Activated CD8-positive, alpha-beta T cell treated with anti-CD3 and anti-CD28 coated beads, Interleukin-2, amount 10 ng/mL, durations not matched to agents 7 days and 5 days (primary cell): ENCODE results near the gene CELA3A. TPM values are rescaled to one million over a fixed set of nuclear protein-coding genes. Genes with fewer than 3 reads are reported as not detected.
A peak's percentile ranks its signal among the peaks of the same experiment; 100 is the strongest.

Source experiments
- ATAC-seq: fragments of 150-1000 bp; cut with Tn5 transposase; one replicate; pipeline ENCODE4 v1.10.0; 2021; ENCODE audit warnings: moderate library complexity
- CTCF ChIA-PET: fragments of 350-600 bp; sonication (Branson Sonifier 250); formaldehyde crosslinking; loops from one replicate; lab custom pipeline; 2021; ENCODE audit warnings: antibody characterized with exemption; lab: Charles Lee
- POLR2A ChIA-PET: fragments of 350-600 bp; sonication (Branson Sonifier 250); formaldehyde crosslinking; loops from one replicate; lab custom pipeline; 2021; ENCODE audit warnings: antibody characterized with exemption; lab: Charles Lee
- DNase-seq: peaks from one replicate; pipeline ENCODE4 v3.0.0-alpha.2; 2020
- H3K27ac Mint-ChIP-seq: one replicate; pipeline ENCODE4 v1.8.0; 2021; ENCODE audit warnings: mild to moderate bottlenecking, mixed read lengths
- H3K27me3 Mint-ChIP-seq: one replicate; pipeline ENCODE4 v1.8.0; 2021; ENCODE audit warnings: low read depth, mixed read lengths
- H3K36me3 Mint-ChIP-seq: one replicate; pipeline ENCODE4 v1.8.0; 2021; ENCODE audit warnings: low read depth, mixed read lengths
- H3K4me1 Mint-ChIP-seq: one replicate; pipeline ENCODE4 v1.8.0; 2021; ENCODE audit warnings: low read depth, mixed read lengths
- H3K4me3 Mint-ChIP-seq: one replicate; pipeline ENCODE4 v1.8.0; 2021; ENCODE audit warnings: mild to moderate bottlenecking, mixed read lengths
- H3K9me3 Mint-ChIP-seq: one replicate; pipeline ENCODE4 v1.8.0; 2022; ENCODE audit warnings: mixed read lengths; ENCODE audit not compliant: insufficient read depth
- total RNA-seq, 2 experiments: library from RNA; stranded (reverse); gene quantifications; one replicate each; pipeline ENCODE4 v1.2.3, GENCODE V29; 2021

Gene CELA3A
- total RNA-seq, 2 experiments from 2014 or later, result not detected

DNA sequence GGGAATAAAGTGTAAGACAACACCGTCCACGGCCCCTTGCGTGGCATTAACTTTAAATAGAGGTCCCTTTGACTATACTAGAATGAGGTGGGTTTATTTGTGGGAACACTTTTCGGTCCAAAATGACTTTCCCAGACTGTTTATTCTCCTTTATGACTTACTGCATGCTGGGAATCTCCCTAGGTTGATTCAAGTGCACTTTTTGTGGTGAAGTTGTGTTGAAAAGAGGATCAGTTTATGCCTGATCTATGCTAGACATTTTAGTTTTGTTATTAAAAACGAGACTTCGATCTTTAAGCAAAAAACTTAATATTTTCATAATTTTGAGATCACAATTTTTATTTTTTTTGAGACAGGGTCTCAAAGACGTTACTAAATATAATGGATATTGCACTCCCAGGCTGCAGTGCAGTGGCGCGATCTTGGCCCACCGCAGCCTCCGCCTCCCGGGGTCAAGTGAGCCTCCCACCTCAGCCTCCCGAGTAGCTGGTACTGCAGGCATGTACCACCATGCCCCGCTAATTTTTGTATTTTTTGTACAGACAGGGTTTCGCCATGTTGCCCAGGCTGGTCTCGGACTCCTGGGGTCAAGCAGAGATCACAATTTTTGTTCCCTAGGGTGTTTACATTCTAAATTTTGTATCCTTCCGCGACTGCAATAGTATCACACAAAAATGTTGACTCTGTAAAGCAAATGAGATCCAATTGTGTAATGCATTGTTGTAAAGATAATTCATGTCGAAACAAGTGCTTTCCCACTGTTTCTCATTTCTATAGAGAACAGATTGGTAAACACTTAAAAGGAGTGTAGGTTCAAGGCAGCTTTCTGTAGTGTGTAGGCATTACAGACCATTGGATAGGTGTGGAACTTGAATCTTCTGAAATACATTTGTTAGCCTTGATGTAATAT, 52.7 kb downstream of the CELA3A start:
- DNase-seq (no peak), ATAC-seq (no peak)
- Mint-ChIP-seq H3K27me3 (no peaks in the 10 kb centered on the region), H3K4me1 (peaks cover 64% of the 10 kb centered on the region), H3K36me3 (peaks cover 50% of the 10 kb centered on the region), H3K27ac (peak overlapping the region; percentile 91), H3K4me3 (peak overlapping the region; percentile 93), H3K9me3 (no peaks in the 10 kb centered on the region)
- CTCF ChIA-PET, result interaction anchor here (1.9 to 15.9 kb wide), 4 partner anchors 15 to 36 kb away, joined by 5 to 210 read pairs (median 32); no protein-coding TSS in a partner anchor
- POLR2A ChIA-PET, result interaction anchor here (0.6 to 14.0 kb wide), 11 partner anchors 8 to 431 kb away, joined by 4 to 310 read pairs (median 10); no protein-coding TSS in a partner anchor

DNA sequence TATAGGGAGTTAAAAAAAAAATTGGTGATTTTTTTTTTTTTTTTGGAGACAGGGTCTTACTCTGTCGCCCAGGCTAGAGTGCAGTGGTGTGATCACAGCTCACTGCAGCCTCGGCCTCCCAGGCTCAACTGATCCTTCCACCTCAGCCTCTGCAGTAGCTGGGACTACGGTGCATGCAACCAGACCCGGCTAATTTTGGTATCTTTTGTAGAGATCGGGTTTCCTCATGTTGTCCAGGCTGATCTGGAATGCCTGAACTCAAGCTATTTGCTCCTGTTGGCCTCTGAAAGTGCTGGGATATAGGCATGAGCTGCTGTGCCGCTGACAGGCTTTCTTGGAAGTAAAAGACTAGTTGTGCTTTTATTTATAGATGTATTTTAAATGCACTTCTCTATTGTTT, 54.0 kb downstream of the CELA3A start:
- CTCF ChIA-PET, result interaction anchor here (1.4 to 15.9 kb wide), 4 partner anchors 16 to 44 kb away, joined by 3 to 210 read pairs (median 32); no protein-coding TSS in a partner anchor
- Mint-ChIP-seq H3K9me3 (no peaks in the 10 kb centered on the region), H3K4me1 (peaks cover 66% of the 10 kb centered on the region), H3K36me3 (peaks cover 56% of the 10 kb centered on the region), H3K4me3 (peak overlapping the region; percentile 67), H3K27me3 (no peaks in the 10 kb centered on the region), H3K27ac (peak overlapping the region; percentile 37)
- ATAC-seq, result no peak
- POLR2A ChIA-PET, result interaction anchor here (0.6 to 14.0 kb wide), 7 partner anchors 10 to 410 kb away, joined by 3 to 310 read pairs (median 6); no protein-coding TSS in a partner anchor
- DNase-seq, result no peak

GRCh38 chr1:22056043-22056442, 54.6 kb downstream of the CELA3A start:
- ChIA-PET CTCF (interaction anchor here (1.4 to 15.9 kb wide), 4 partner anchors 21 to 44 kb away, joined by 3 to 210 read pairs (median 4); no protein-coding TSS in a partner anchor), POLR2A (interaction anchor here (0.9 to 14.0 kb wide), 4 partner anchors 10 to 33 kb away, joined by 4 to 310 read pairs (median 87); no protein-coding TSS in a partner anchor)
- DNase-seq (no peak), ATAC-seq (no peak)
- Mint-ChIP-seq H3K9me3 (no peaks in the 10 kb centered on the region), H3K36me3 (peaks cover 58% of the 10 kb centered on the region), H3K27ac (no peak overlapping the region), H3K27me3 (no peaks in the 10 kb centered on the region), H3K4me3 (peak overlapping the region; percentile 67), H3K4me1 (peaks cover 70% of the 10 kb centered on the region)

GRCh38 chr1:22056936-22057335, 55.5 kb downstream of the CELA3A start:
- Mint-ChIP-seq H3K27ac (peak overlapping the region; percentile 36), H3K4me3 (no peak overlapping the region), H3K36me3 (peaks cover 58% of the 10 kb centered on the region), H3K27me3 (no peaks in the 10 kb centered on the region), H3K4me1 (peaks cover 67% of the 10 kb centered on the region), H3K9me3 (no peaks in the 10 kb centered on the region)
- DNase-seq (no peak), ATAC-seq (no peak)
- ChIA-PET POLR2A (interaction anchor here (1.2 to 14.0 kb wide), 3 partner anchors 9 to 34 kb away, joined by 6 to 310 read pairs (median 168); no protein-coding TSS in a partner anchor), CTCF (interaction anchor here (1.4 to 15.9 kb wide), 2 partner anchors 21 to 30 kb away, joined by 3 to 210 read pairs; no protein-coding TSS in a partner anchor)

DNA sequence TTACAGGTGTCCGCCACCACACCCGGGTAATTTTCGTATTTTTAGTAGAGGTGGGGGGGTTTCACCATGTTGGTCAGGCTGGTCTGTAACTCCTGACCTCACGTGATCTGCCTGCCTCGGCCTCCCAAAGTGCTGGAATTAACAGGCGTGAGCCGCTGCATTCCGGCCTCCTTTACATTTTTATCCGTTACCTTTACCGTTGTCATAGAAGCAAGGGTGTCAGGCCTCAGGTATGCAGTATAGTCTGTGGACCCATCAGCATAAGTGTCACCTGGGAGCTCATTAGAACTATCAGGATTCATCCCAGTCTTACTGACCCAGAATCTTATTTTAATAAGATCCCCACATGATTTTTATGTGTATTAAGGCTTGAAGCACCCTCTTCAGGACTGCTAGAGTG, 56.4 kb downstream of the CELA3A start:
- H3K4me1 Mint-ChIP-seq, result peaks cover 70% of the 10 kb centered on the region
- ChIA-PET CTCF (interaction anchor here (15.9 kb wide), 1 partner anchor 31 kb away, joined by 210 read pairs; no protein-coding TSS in a partner anchor), POLR2A (interaction anchor here (0.6 to 14.0 kb wide), 5 partner anchors 8 to 272 kb away, joined by 3 to 310 read pairs (median 6); no protein-coding TSS in a partner anchor)
- no peaks in the 10 kb centered on the region for H3K9me3 Mint-ChIP-seq
- no peak overlapping the region for H3K27ac Mint-ChIP-seq
- peaks cover 63% of the 10 kb centered on the region for H3K36me3 Mint-ChIP-seq
- ATAC-seq (no peak), DNase-seq (no peak)
- H3K4me3 Mint-ChIP-seq, result no peak overlapping the region
- H3K27me3 Mint-ChIP-seq, result no peaks in the 10 kb centered on the region

Other genes starting within 250 kb of the CELA3A start
- 10 to 100 TPM; 71.3 to 74.9 TPM for gene USP48, start 218.5 kb upstream of the CELA3A start, total RNA-seq
- gene LDLRAD2, start 189.4 kb upstream of the CELA3A start, total RNA-seq, result not detected
- gene HSPG2, start 64.3 kb upstream of the CELA3A start, total RNA-seq, result 1 to 10 TPM; 3.2 to 3.8 TPM
- not detected for gene CELA3B, start 24.6 kb upstream of the CELA3A start, total RNA-seq
- 100 to 1,000 TPM; 365 to 389 TPM for gene CDC42, start 51.1 kb downstream of the CELA3A start, total RNA-seq
- gene WNT4, start 141.4 kb downstream of the CELA3A start, total RNA-seq, result not detected